IMR-90 (cell line): ENCODE data around the gene PSMD9.
"Not testable (repeated sequence)": the region's sequence is repeated elsewhere in the genome, so short reads cannot be mapped to it uniquely, and the experiment has no call there.

ENCODE experiments used
- BHLHE40 ChIP-seq: fragments of 150-350 bp; IDR thresholded peaks from 2 replicates; pipeline ENCODE4 v1.6.1; 2016; ENCODE audit warnings: mild to moderate bottlenecking, low read depth, low read length
- CEBPB ChIP-seq: IDR thresholded peaks from 2 replicates; pipeline ENCODE4 v1.6.1; 2012; ENCODE audit warnings: low read depth, low read length, improper control_type of control experiment
- MAFK ChIP-seq: IDR thresholded peaks from 2 replicates; pipeline ENCODE4 v1.6.1; 2012; ENCODE audit warnings: low read depth, low read length, improper control_type of control experiment
- MAZ ChIP-seq: IDR thresholded peaks from 2 replicates; pipeline ENCODE4 v1.6.1; 2012; ENCODE audit warnings: low read depth, mild to moderate bottlenecking, low read length, improper control_type of control experiment, moderate library complexity, borderline replicate concordance
- POLR2A ChIP-seq: IDR thresholded peaks from 2 replicates; pipeline ENCODE4 v1.6.1; 2012; ENCODE audit warnings: mild to moderate bottlenecking, low read depth, low read length
- RAD21 ChIP-seq: IDR thresholded peaks from 2 replicates; pipeline ENCODE4 v1.6.1; 2012; ENCODE audit warnings: low read length, improper control_type of control experiment
- RCOR1 ChIP-seq: IDR thresholded peaks from 2 replicates; pipeline ENCODE4 v1.6.1; 2012; ENCODE audit warnings: mild to moderate bottlenecking, low read length, improper control_type of control experiment; ENCODE audit not compliant: insufficient replicate concordance
- RFX5 ChIP-seq: IDR thresholded peaks from 2 replicates; pipeline ENCODE4 v1.8.0; 2012; ENCODE audit warnings: low read depth, mild to moderate bottlenecking, low read length, moderate library complexity
- TF ChIP-seq, protein P1 (sequence below): conservative IDR thresholded peaks from 2 replicates; pipeline ENCODE4 v1.5.1; 2012; ENCODE audit warnings: mild to moderate bottlenecking, low read depth, low read length, improper control_type of control experiment
- TF ChIP-seq, protein P2 (sequence below): fragments of 150-350 bp; IDR thresholded peaks from 2 replicates; pipeline ENCODE4 v1.6.1; 2016; ENCODE audit warnings: low read depth, mild to moderate bottlenecking, low read length, moderate library complexity, borderline replicate concordance

DNA sequence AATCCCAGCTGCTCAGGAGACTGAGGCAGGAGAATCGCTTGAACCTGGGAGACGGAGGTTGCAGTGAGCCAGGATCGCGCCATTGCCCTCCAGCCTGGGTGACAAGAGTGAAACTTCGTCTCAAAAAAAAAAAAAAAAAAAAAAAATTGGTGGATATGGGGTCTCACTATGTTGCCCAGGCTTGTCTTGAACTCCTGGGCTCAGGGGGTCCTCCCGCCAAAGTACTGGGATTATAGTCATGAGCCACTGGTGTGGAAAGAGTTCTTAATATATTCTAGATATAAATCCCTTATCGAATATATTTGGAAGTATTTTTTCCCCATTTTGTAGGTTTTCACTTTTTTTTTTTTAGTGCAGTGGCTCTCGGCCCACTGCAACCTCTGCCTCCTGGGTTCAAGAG is 19.4 kb upstream of the PSMD9 start:
- TF ChIP-seq, protein P1, sequence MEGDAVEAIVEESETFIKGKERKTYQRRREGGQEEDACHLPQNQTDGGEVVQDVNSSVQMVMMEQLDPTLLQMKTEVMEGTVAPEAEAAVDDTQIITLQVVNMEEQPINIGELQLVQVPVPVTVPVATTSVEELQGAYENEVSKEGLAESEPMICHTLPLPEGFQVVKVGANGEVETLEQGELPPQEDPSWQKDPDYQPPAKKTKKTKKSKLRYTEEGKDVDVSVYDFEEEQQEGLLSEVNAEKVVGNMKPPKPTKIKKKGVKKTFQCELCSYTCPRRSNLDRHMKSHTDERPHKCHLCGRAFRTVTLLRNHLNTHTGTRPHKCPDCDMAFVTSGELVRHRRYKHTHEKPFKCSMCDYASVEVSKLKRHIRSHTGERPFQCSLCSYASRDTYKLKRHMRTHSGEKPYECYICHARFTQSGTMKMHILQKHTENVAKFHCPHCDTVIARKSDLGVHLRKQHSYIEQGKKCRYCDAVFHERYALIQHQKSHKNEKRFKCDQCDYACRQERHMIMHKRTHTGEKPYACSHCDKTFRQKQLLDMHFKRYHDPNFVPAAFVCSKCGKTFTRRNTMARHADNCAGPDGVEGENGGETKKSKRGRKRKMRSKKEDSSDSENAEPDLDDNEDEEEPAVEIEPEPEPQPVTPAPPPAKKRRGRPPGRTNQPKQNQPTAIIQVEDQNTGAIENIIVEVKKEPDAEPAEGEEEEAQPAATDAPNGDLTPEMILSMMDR: not testable (repeated sequence)
- not testable (repeated sequence) for TF ChIP-seq BHLHE40, RFX5, CEBPB, RCOR1, POLR2A, MAFK, MAZ, RAD21
- TF ChIP-seq, protein P2, sequence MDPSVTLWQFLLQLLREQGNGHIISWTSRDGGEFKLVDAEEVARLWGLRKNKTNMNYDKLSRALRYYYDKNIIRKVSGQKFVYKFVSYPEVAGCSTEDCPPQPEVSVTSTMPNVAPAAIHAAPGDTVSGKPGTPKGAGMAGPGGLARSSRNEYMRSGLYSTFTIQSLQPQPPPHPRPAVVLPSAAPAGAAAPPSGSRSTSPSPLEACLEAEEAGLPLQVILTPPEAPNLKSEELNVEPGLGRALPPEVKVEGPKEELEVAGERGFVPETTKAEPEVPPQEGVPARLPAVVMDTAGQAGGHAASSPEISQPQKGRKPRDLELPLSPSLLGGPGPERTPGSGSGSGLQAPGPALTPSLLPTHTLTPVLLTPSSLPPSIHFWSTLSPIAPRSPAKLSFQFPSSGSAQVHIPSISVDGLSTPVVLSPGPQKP: not testable (repeated sequence)
